ENCODE measurements around the gene RAPGEF6.
"Not testable (repeated sequence)": the region's sequence is repeated elsewhere in the genome, so short reads cannot be mapped to it uniquely, and the experiment has no call there.

Gene RAPGEF6

DNA sequence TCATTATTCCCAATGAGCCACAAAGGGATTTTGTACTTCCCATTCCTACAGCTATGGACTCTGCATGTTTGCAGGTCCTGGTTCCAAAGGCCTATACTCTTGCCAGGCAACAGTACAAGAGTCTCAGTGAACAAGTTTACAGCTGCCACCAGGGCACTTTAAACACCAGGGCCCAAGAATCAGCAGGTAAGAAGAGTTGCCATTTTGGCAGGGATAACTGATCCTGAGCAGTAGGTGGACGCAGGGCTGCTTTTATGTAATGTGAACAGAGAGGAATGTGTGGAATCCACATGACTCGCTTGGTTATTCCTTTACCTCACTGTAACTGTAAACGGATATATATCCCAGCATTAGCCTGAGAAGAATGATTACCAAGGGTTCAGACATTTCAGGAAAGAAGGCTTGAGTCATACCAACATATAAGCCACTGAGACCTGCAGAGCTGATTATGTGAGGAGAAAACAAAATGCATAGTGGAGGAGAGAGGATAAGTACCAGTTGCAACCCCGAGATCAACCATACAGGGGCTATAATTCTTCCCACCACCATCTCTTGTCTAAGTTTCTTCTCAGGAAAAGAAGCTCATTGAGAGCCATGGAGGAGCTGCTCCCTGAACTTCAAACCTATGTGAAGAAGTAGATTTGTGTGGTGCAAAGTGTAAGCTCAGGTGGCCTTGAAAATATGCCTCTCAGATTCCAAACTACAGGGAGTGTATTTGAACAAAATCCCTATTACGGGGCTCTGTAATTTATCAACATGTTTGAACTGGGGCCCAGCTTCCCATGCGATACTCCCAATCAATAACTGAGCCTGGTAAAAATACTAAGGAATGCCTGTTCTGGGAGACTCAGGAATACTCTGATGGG is 24.6 kb downstream of the RAPGEF6 start:
- no peaks in the 10 kb centered on the region for H3K27me3 ChIP-seq (ENCODE audit: low read depth)
- H3K4me1 ChIP-seq: peaks cover 12% of the 10 kb centered on the region
- no peak for DNase-seq (ENCODE audit: low spot score in 2 of 2)
- H3K4me3 ChIP-seq: no peak overlapping the region
- H3K36me3 ChIP-seq (replicated peaks): no peaks in the 10 kb centered on the region
- in situ Hi-C loops (cut with MboI; ENCODE audit: low sequenced_read_pairs): no loop called here
- peaks cover 3% of the 10 kb centered on the region; the same call in 1 of the 2 replicates for H3K9me3 ChIP-seq

GRCh38 chr5:131609774-131610173 is 25.3 kb downstream of the RAPGEF6 start:
- H3K4me1 ChIP-seq: peaks cover 6% of the 10 kb centered on the region
- DNase-seq (ENCODE audit: low spot score in 2 of 2): no peak
- in situ Hi-C loops (cut with MboI; ENCODE audit: low sequenced_read_pairs): no loop called here
- H3K27me3 ChIP-seq (ENCODE audit: low read depth): no peaks in the 10 kb centered on the region
- no peaks in the 10 kb centered on the region for H3K36me3 ChIP-seq (replicated peaks)
- H3K9me3 ChIP-seq: peaks cover 3% of the 10 kb centered on the region; the same call in 1 of the 2 replicates
- no peak overlapping the region for H3K4me3 ChIP-seq

DNA sequence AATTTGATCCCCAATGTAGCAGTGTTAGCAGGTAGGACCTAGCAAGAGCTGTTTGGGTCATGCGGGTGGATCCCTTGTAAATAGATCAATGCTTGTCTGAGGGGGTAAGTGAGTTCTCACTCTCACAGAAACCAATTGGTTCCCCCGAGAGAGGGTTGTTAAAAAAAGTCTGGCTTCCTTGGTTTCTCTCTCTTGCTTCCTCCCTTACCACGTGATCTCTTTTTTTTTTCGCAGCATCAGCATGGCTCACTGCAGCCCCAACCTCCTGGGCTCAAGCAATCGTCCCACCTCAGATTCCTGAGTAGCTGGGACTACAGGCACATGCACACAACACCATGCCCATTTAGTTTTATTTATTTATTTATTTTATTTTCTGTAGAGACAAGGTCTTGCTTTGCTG is 26.4 kb downstream of the RAPGEF6 start:
- Histone ChIP-seq H3K36me3 (replicated peaks) (no peaks in the 10 kb centered on the region), H3K27me3 (ENCODE audit: low read depth) (no peaks in the 10 kb centered on the region), H3K4me3 (no peak overlapping the region), H3K4me1 (peaks cover 6% of the 10 kb centered on the region), H3K9me3 (no peaks in the 10 kb centered on the region)
- no peak for DNase-seq (ENCODE audit: low spot score in 2 of 2)
- in situ Hi-C loops (cut with MboI; ENCODE audit: low sequenced_read_pairs): no loop called here

- Histone ChIP-seq H3K4me3 (no peak overlapping the region), H3K36me3 (replicated peaks) (no peaks in the 10 kb centered on the region), H3K4me1 (peaks cover 6% of the 10 kb centered on the region), H3K27me3 (ENCODE audit: low read depth) (no peaks in the 10 kb centered on the region), H3K9me3 (no peaks in the 10 kb centered on the region)
- in situ Hi-C loops (cut with MboI; ENCODE audit: low sequenced_read_pairs): no loop called here
- DNase-seq (ENCODE audit: low spot score in 2 of 2): no peak
Measured at GRCh38 chr5:131607903-131608540, 27.0 kb downstream of the RAPGEF6 start.

- Histone ChIP-seq H3K4me3 (no peak overlapping the region), H3K9me3 (no peaks in the 10 kb centered on the region), H3K36me3 (replicated peaks) (no peaks in the 10 kb centered on the region), H3K27me3 (ENCODE audit: low read depth) (no peaks in the 10 kb centered on the region), H3K4me1 (peaks cover 6% of the 10 kb centered on the region)
- no peak for DNase-seq (ENCODE audit: low spot score in 2 of 2)
- in situ Hi-C loops (cut with MboI; ENCODE audit: low sequenced_read_pairs): no loop called here
Measured at GRCh38 chr5:131607418-131607817, 27.6 kb downstream of the RAPGEF6 start.

DNA sequence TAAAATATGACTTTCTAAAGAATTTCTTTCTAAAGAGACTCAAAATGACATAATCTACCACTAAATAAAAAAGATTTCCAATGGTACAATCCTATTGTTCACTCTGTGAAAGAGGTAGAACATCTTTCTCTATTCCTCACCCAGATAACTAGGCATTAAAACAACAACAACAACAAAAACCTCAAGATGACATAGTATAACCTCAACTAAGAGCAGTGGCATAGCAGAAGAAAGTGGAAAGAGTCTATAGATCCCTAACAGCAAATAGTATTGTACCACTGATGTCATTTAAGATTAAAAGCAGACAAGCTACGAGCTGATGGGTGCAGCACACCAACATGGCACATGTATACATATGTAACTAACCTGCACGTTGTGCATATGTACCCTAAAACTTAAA is 29.9 kb downstream of the RAPGEF6 start:
- Histone ChIP-seq H3K27me3 (ENCODE audit: low read depth) (no peaks in the 10 kb centered on the region), H3K36me3 (replicated peaks) (no peaks in the 10 kb centered on the region; the same call in 1 of the 2 replicates), H3K4me1 (no peaks in the 10 kb centered on the region; the same call in 1 of the 2 replicates), H3K4me3 (no peak overlapping the region), H3K9me3 (no peaks in the 10 kb centered on the region)
- DNase-seq (ENCODE audit: low spot score in 2 of 2): no peak
- in situ Hi-C loops (cut with MboI; ENCODE audit: low sequenced_read_pairs): no loop called here

GRCh38 chr5:131595088-131596033 is 39.7 kb downstream of the RAPGEF6 start:
- peaks cover 8% of the 10 kb centered on the region for H3K9me3 ChIP-seq
- no peak overlapping the region for H3K4me3 ChIP-seq
- peaks cover 9% of the 10 kb centered on the region for H3K36me3 ChIP-seq (replicated peaks)
- no peaks in the 10 kb centered on the region for H3K27me3 ChIP-seq (ENCODE audit: low read depth)
- in situ Hi-C loops (cut with MboI; ENCODE audit: low sequenced_read_pairs): no loop called here
- no peak for DNase-seq (ENCODE audit: low spot score in 2 of 2)
- H3K4me1 ChIP-seq: peaks cover 11% of the 10 kb centered on the region

DNA sequence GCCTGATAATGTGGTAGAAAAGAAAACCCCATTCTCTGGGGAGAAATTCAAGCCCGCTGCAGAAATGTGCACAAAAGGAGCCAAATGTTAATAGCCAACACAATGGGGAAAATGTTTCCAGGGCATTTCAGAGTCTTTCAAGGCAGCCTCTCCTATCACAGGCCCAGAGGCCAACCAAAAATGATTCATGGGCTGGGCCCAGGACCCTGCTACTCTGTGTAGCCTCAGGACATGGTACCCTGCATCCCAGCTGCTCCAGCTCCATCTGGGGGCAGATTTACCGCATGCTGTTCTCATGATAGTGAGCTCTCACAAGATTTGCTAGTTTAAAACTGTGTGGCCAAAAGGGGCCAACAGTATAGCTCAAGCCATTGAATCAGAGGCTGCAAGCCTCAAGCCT is 41.1 kb downstream of the RAPGEF6 start:
- in situ Hi-C loops (cut with MboI; ENCODE audit: low sequenced_read_pairs): loop anchor here (5.0 kb wide), 1 partner anchor 413 kb away; no protein-coding TSS in a partner anchor

DNA sequence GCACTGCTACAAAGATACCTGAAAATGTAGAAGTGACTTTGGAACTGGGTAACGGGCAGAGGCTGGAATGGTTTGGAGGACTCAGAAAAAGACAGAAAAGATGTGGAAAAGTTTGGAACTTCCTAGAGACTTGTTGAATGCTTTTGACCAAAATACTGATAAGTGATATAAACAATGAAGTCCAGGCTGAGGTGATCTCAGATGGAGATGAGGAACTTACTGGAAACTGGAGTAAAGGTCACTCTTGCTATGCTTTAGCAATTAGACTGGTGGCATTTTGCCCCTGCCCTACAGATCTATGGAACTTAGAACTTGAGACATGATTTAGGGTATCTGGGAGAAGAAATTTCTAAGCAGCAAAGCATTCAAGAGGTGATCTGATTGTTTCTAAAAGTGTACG is 41.6 kb downstream of the RAPGEF6 start:
- DNase-seq (ENCODE audit: low spot score in 2 of 2); H3K4me3 ChIP-seq; H3K9me3 ChIP-seq; H3K36me3 ChIP-seq (replicated peaks); H3K27me3 ChIP-seq (ENCODE audit: low read depth): not testable (repeated sequence)
- H3K4me1 ChIP-seq: peaks cover 11% of the 10 kb centered on the region
- in situ Hi-C loops (cut with MboI; ENCODE audit: low sequenced_read_pairs): loop anchor here (5.0 kb wide), 1 partner anchor 414 kb away; no protein-coding TSS in a partner anchor

More for the DNA sequence above, 41.1 kb downstream of the RAPGEF6 start:
- H3K9me3 ChIP-seq: peaks cover 8% of the 10 kb centered on the region
- peak; percentile 47 to 62 for DNase-seq (ENCODE audit: low spot score in 2 of 2)
- peaks cover 11% of the 10 kb centered on the region for H3K4me1 ChIP-seq
- peaks cover 9% of the 10 kb centered on the region for H3K36me3 ChIP-seq (replicated peaks)
- no peak overlapping the region for H3K4me3 ChIP-seq
- H3K27me3 ChIP-seq (ENCODE audit: low read depth): no peaks in the 10 kb centered on the region

DNA sequence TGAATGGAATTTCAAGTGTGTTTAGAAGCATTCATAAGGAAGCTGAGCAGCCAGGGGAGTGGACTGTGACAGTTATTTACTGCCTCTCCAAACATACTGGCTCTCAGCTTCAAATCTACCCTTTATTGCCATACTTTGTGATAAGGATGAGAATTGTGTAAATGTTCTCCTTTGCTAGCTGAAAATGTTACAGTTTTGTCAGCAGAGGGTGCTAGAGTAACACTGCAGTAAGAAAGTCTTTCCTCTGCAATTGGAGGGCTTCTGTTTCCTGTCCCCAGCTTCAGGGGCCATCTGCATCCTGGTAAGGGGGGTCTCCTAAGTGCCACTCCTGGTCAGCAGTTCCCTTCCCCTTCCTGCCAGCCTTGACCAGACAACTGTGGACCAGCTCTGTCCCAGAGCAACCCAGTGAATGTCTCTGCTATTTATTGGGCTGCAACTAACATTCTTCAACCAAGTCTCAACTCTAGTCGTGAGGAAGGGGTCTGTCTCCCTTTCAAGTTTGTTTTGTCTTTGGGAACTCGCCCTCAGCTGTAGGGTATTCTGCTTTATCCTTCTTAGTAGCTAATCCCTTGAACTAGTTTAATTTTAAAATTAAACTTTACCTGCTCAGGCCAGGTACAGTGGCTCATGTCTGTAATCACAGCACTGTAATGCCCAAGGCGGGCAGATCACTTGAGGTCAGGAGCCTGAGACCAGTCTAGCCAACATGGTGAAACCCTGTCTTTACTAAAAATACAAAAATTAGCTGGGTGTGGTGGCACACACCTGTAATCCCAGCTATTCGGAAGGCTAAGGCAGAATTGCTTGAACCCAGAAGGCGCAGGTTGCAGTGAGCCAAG is 45.3 kb downstream of the RAPGEF6 start:
- Histone ChIP-seq H3K27me3 (ENCODE audit: low read depth) (no peaks in the 10 kb centered on the region), H3K36me3 (replicated peaks) (no peaks in the 10 kb centered on the region; the same call in 1 of the 2 replicates), H3K9me3 (no peaks in the 10 kb centered on the region; the same call in 1 of the 2 replicates), H3K4me1 (peaks cover 11% of the 10 kb centered on the region), H3K4me3 (no peak overlapping the region)
- DNase-seq (ENCODE audit: low spot score in 2 of 2): peak; percentile 34 to 55
- in situ Hi-C loops (cut with MboI; ENCODE audit: low sequenced_read_pairs): loop anchor here (5.0 kb wide), 1 partner anchor 418 kb away; no protein-coding TSS in a partner anchor

- in situ Hi-C loops (cut with MboI; ENCODE audit: low sequenced_read_pairs): no loop called here
- H3K36me3 ChIP-seq (replicated peaks): no peaks in the 10 kb centered on the region; the same call in 1 of the 2 replicates
- no peaks in the 10 kb centered on the region for H3K9me3 ChIP-seq
- no peak for DNase-seq (ENCODE audit: low spot score in 2 of 2)
- no peak overlapping the region for H3K4me3 ChIP-seq
- H3K4me1 ChIP-seq: peaks cover 2% of the 10 kb centered on the region; the same call in 1 of the 2 replicates
- no peaks in the 10 kb centered on the region for H3K27me3 ChIP-seq (ENCODE audit: low read depth)
Measured at GRCh38 chr5:131587541-131587940, 47.5 kb downstream of the RAPGEF6 start.

GRCh38 chr5:131581702-131582101 is 53.3 kb downstream of the RAPGEF6 start:
- in situ Hi-C loops (cut with MboI; ENCODE audit: low sequenced_read_pairs): no loop called here
- Histone ChIP-seq H3K36me3 (replicated peaks) (no peaks in the 10 kb centered on the region; the same call in 1 of the 2 replicates), H3K27me3 (ENCODE audit: low read depth) (no peaks in the 10 kb centered on the region), H3K9me3 (no peaks in the 10 kb centered on the region), H3K4me1 (no peaks in the 10 kb centered on the region; the same call in 1 of the 2 replicates), H3K4me3 (no peak overlapping the region)
- DNase-seq (ENCODE audit: low spot score in 2 of 2): no peak

Data from HAP-1 (cell line).